Heart left ventricle (tissue), 16 donors: Measurements from ENCODE around the gene ABCA7. TPM values are rescaled to one million over a fixed set of nuclear protein-coding genes. Genes with fewer than 3 reads are reported as not detected.

ENCODE experiments used
- ATAC-seq, 4 donors: fragments of 200-7000 bp; cut with Tn5 transposase; one replicate each; pipeline ENCODE4 v1.9.1; 2020 to 2022; ENCODE audit warnings: moderate library complexity in 4 of 4, mild to moderate bottlenecking in 3 of 4, moderate number of reproducible peaks in 1 of 4
- DNase-seq, 5 donors: peaks; one replicate each; pipeline ENCODE4 v3.0.0-alpha.2; 2020
- H3K27ac ChIP-seq, 12 donors: fragments of 200-600 bp; sonication (generic) in 4 of 12; one replicate each; pipeline versions ENCODE4 v1.5.0 to v1.8.0; 2016 to 2022; ENCODE audit warnings: mild to moderate bottlenecking in 2 of 12
- H3K27me3 ChIP-seq, 9 donors: fragments of 200-600 bp; sonication (generic) in 2 of 9; one replicate each; pipeline versions ENCODE4 v1.5.1 to v1.8.0; 2016 to 2022; ENCODE audit warnings: mild to moderate bottlenecking in 3 of 9
- H3K36me3 ChIP-seq, 9 donors: fragments of 200-600 bp; sonication (generic) in 2 of 9; one replicate each; pipeline versions ENCODE4 v1.5.0 to v1.8.0; 2018 to 2022; ENCODE audit warnings: mild to moderate bottlenecking in 2 of 9
- H3K4me1 ChIP-seq, 12 donors: fragments of 200-600 bp; sonication (generic) in 4 of 12; one replicate each; pipeline versions ENCODE4 v1.5.0 to v1.8.0; 2016 to 2022; ENCODE audit warnings: mild to moderate bottlenecking in 3 of 12
- H3K4me3 ChIP-seq, 12 donors: fragments of 200-600 bp; sonication (generic) in 4 of 12; one replicate each; pipeline versions ENCODE4 v1.5.0 to v1.8.0; 2017 to 2022; ENCODE audit warnings: mild to moderate bottlenecking in 9 of 12, moderate library complexity in 4 of 12
- H3K9me3 ChIP-seq, 12 donors: fragments of 200-600 bp; sonication (generic) in 4 of 12; one replicate each; pipeline versions ENCODE4 v1.5.0 to v1.8.0; 2016 to 2022; ENCODE audit warnings: mild to moderate bottlenecking in 1 of 12
- CTCF ChIP-seq, 12 donors: fragments of 200-600 bp; sonication (generic) in 4 of 12; IDR thresholded peaks; one replicate each; pipeline versions ENCODE4 v1.5.0 to v1.8.0; 2018 to 2022; ENCODE audit warnings: antibody characterized with exemption in 12 of 12, mild to moderate bottlenecking in 5 of 12
- POLR2A ChIP-seq, 2 donors: fragments of 450-650 bp; IDR thresholded peaks; one replicate each; pipeline ENCODE4 v1.6.1; 2017; ENCODE audit warnings: antibody characterized with exemption in 2 of 2, mild to moderate bottlenecking in 2 of 2, moderate library complexity in 2 of 2
- WGBS, 4 donors: extraction: QIAGEN DNeasy Blood & Tissue Kit in 2 of 4; methylation state at CpG; one replicate each; pipeline versions ENCODE4 v1.1.5 to v1.1.7; 2013 to 2018; 5-methylcytosine and 5-hydroxymethylcytosine counted together
- intact Hi-C, 10 donors: fragments of 100-400 bp; cut with DNase I; formaldehyde crosslinking; loops; one replicate each; pipeline versions ENCODE4 v1.11.1 to v1.14.2; 2022
- polyA plus RNA-seq, 2 donors: library from polyadenylated mRNA; stranded (reverse); fragments of 200-250 nt; gene quantifications; one replicate each; pipeline ENCODE4 v1.2.3, GENCODE V29; 2013
- total RNA-seq, 9 donors: library from RNA; depleted of rRNA in 2 of 9; stranded (reverse); fragments of >200 nt in 2 of 9; fragmentation: NEBNext Ultra II Directional in 3 of 9; extraction: Animal tissue kit (Norgen Biotek cat#: 25700) in 3 of 9; gene quantifications; one replicate each; pipeline versions ENCODE4 v1.1.0 to v1.2.4, GENCODE V29; 2016 to 2023
- donor health status: ischemic (EF 13 %, LVEDD 7.1; RV severe dilation, severe dysfunction).
- donor health status: healthy with polysubstance abuse.
- donor health status: DM: no; HTN: yes; CAD: no.
- donor health status: DM: no; HTN: no; CAD: no.
- donor health status: ischemic (EF 25% LVEDD 6.9; RV normal size, moderate dysfunction).
- donor health status: ischemic (EF 25% LVEDD 5.7; RV mildly dilated, moderate dysfunction).
- donor health status: healthy.
- donor health status: DM: yes; HTN: yes; CAD: no.
- donor health status: ischemic (EF 35%, LVEDD 5.7; RV mildly dilated, moderate dysfunction).
- donor health status: nonischemic (EF 11% LVEDD 7.7; RV severe dilation, severe dysfunction).
- donor health status: DM: yes; HTN: yes; CAD: no.
- donor health status: PGD.
- donor health status: ischemic (EF 29% LVEDD 5.4; RV normal size, mild dysfunction).
- donor health status: nonischemic (EF 23%, LVEDD 6.1; RV moderate dilation, normal function).

The ABCA7 gene
- total and polyA plus RNA-seq, 11 donors: 2.9 to 12.4 (median 8.8) TPM

GRCh38 chr19:1079566-1080111, 39.7 kb downstream of the ABCA7 start:
- Histone ChIP-seq H3K9me3 (no peaks in the 10 kb centered on the region), H3K36me3 (peaks cover 0 to 63% (median 0%) of the 10 kb centered on the region in 9 donors), H3K4me3 (peak overlapping the region in 1 of 12 donors; percentile 8), H3K27ac (no peak overlapping the region), H3K4me1 (peaks cover 0 to 51% (median 3%) of the 10 kb centered on the region in 12 donors), H3K27me3 (peaks cover 0 to 6% (median 0%) of the 10 kb centered on the region in 9 donors)
- ATAC-seq (no peak), DNase-seq (peak in 1 of 5 donors; percentile 63)
- 88 to 92% (median 90%) methylated on average over 29 to 45 of the region's 45 CpGs for WGBS, 4 donors
- TF ChIP-seq POLR2A (IDR thresholded peaks at IDR 0.05) (no peak), CTCF (IDR thresholded peaks at IDR 0.05) (no peak)
- intact Hi-C loops: loop anchor here in 1 of 10 donors (10.0 kb wide), 1 partner anchor 45 kb away; no protein-coding TSS in a partner anchor

- WGBS, 4 donors: 93 to 96% (median 95%) methylated on average over 28 to 50 of the region's 50 CpGs
- DNase-seq (no peak), ATAC-seq (no peak)
- H3K4me1 ChIP-seq: peaks cover 0 to 44% (median 3%) of the 10 kb centered on the region in 12 donors
- TF ChIP-seq CTCF (IDR thresholded peaks at IDR 0.05) (no peak), POLR2A (IDR thresholded peaks at IDR 0.05) (no peak)
- intact Hi-C loops: loop anchor here in 1 of 10 donors (10.0 kb wide), 1 partner anchor 46 kb away; no protein-coding TSS in a partner anchor
- H3K4me3 ChIP-seq: no peak overlapping the region
- no peak overlapping the region for H3K27ac ChIP-seq
- H3K36me3 ChIP-seq: peaks cover 0 to 67% (median 0%) of the 10 kb centered on the region in 9 donors
- H3K9me3 ChIP-seq: no peaks in the 10 kb centered on the region
- peaks cover 0 to 6% (median 0%) of the 10 kb centered on the region in 9 donors for H3K27me3 ChIP-seq
Measured at GRCh38 chr19:1080360-1081161, 40.7 kb downstream of the ABCA7 start.

GRCh38 chr19:1081301-1082164, 41.6 kb downstream of the ABCA7 start:
- 68 to 80% (median 71%) methylated on average over 40 to 58 of the region's 58 CpGs for WGBS, 4 donors
- Histone ChIP-seq H3K9me3 (no peaks in the 10 kb centered on the region), H3K4me3 (peak overlapping the region in 1 of 12 donors; percentile 31), H3K27me3 (peaks cover 0 to 6% (median 0%) of the 10 kb centered on the region in 9 donors), H3K36me3 (peaks cover 0 to 71% (median 0%) of the 10 kb centered on the region in 9 donors), H3K4me1 (peaks cover 0 to 43% (median 3%) of the 10 kb centered on the region in 12 donors), H3K27ac (no peak overlapping the region)
- DNase-seq (peak in 2 of 5 donors; percentile 52 to 57), ATAC-seq (no peak)
- TF ChIP-seq CTCF (IDR thresholded peaks at IDR 0.05) (no peak), POLR2A (IDR thresholded peaks at IDR 0.05) (no peak)
- intact Hi-C loops: loop anchor here in 1 of 10 donors (10.0 kb wide), 1 partner anchor 47 kb away; no protein-coding TSS in a partner anchor
